A673 (cell line): ENCODE results near the gene POU3F4. TPM values are rescaled to one million over a fixed set of nuclear protein-coding genes. Genes with fewer than 3 reads are reported as not detected.

ENCODE experiments used
- BruUV-seq: library from RNA; stranded (reverse); fragments of 400-500 nt; replicated peaks from 2 replicates; lab custom pipeline; 2021; lab: Mats Ljungman, UMichigan
- CTCF ChIA-PET: fragments of 300-600 bp; sonication (Branson Sonifier 250); formaldehyde crosslinking; loops from one replicate; lab custom pipeline; 2022; ENCODE audit warnings: antibody characterized with exemption; lab: Charles Lee
- POLR2A ChIA-PET: fragments of 300-600 bp; sonication (Branson Sonifier 250); formaldehyde crosslinking; loops from one replicate; lab custom pipeline; 2022; ENCODE audit warnings: antibody characterized with exemption; ENCODE audit not compliant: low non-redundant PET; lab: Charles Lee
- DNase-seq: peaks from one replicate; pipeline ENCODE4 v3.0.0-alpha.2; 2015; ENCODE audit warnings: low spot score
- H3K27ac ChIP-seq: fragments of 200-600 bp; sonication (generic); 2 replicates; pipeline ENCODE4 v1.5.1; 2016; ENCODE audit warnings: mixed run types, low read depth, mild to moderate bottlenecking, mixed read lengths, antibody characterized with exemption, low read length; ENCODE audit not compliant: poor library complexity, severe bottlenecking
- H3K27me3 ChIP-seq: fragments of 200-600 bp; sonication (generic); replicated peaks from 2 replicates; pipeline ENCODE4 v1.6.1; 2017; ENCODE audit warnings: mixed run types, low read depth, mild to moderate bottlenecking, mixed read lengths, antibody characterized with exemption, low read length; ENCODE audit not compliant: insufficient read depth, poor library complexity
- H3K36me3 ChIP-seq: fragments of 200-600 bp; sonication (generic); 2 replicates; pipeline ENCODE4 v1.6.1; 2016; ENCODE audit warnings: mixed run types, mild to moderate bottlenecking, mixed read lengths, antibody characterized with exemption, low read length; ENCODE audit not compliant: insufficient read depth, poor library complexity, severe bottlenecking
- H3K4me1 ChIP-seq: fragments of 200-600 bp; sonication (generic); 2 replicates; pipeline ENCODE4 v1.6.1; 2017; ENCODE audit warnings: mixed run types, mild to moderate bottlenecking, mixed read lengths, antibody characterized with exemption, low read length; ENCODE audit not compliant: insufficient read depth, poor library complexity, severe bottlenecking
- H3K4me3 ChIP-seq: fragments of 200-600 bp; sonication (generic); 2 replicates; pipeline ENCODE4 v1.5.1; 2016; ENCODE audit warnings: low read depth, mixed run types, mild to moderate bottlenecking, mixed read lengths, low read length; ENCODE audit not compliant: poor library complexity, severe bottlenecking
- H3K9me3 ChIP-seq: fragments of 200-600 bp; sonication (generic); 2 replicates; pipeline ENCODE4 v1.6.1; 2016; ENCODE audit warnings: mixed run types, low read depth, mild to moderate bottlenecking, mixed read lengths, antibody characterized with exemption, low read length; ENCODE audit not compliant: poor library complexity, severe bottlenecking
- EZH2 ChIP-seq: fragments of 200-600 bp; sonication (generic); IDR thresholded peaks from 2 replicates; pipeline ENCODE4 v1.6.1; 2017; ENCODE audit warnings: borderline replicate concordance, low read depth, mild to moderate bottlenecking, mixed read lengths, antibody characterized with exemption, low read length; ENCODE audit not compliant: poor library complexity, severe bottlenecking
- intact Hi-C: fragments of 100-400 bp; cut with micrococcal nuclease; formaldehyde crosslinking; loops from one replicate; pipeline ENCODE4 v1.10.0; 2022; ENCODE audit not compliant: unreplicated experiment
- total RNA-seq: library from RNA; stranded (reverse); gene quantifications from 2 replicates; pipeline ENCODE4 v1.2.3, GENCODE V29; 2021
- TF ChIP-seq, protein P1 (sequence below): fragments of 300-800, 200-600 bp; sonication (generic); conservative IDR thresholded peaks from 2 replicates; pipeline ENCODE4 v1.5.1; 2017; ENCODE audit warnings: low read depth, mild to moderate bottlenecking, antibody characterized with exemption, low read length, moderate library complexity, mixed read lengths

Gene POU3F4
- total RNA-seq, 1 experiment from 2014 or later: not detected

DNA sequence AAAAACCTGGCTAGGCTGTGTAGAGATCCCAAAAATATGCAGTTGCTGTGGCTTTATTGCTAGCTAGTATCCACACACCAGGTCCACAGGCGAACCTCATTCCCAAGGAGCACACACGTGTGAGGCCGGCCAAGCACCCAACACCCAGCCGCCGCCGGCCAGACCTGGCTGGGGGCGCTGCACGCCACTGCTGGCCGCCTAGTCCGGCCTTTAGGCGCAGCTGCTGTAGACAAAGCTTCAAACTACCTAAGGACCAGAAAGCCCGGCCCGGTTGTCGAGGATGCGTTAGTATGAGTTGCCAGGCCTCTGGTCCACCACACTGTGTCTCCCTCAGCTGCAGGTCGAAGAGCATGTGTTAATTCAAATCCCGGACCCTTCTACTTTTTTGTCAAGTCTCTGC, 3.1 kb downstream of the POU3F4 start:
- peaks cover 6% of the 10 kb centered on the region for H3K9me3 ChIP-seq
- H3K36me3 ChIP-seq: no peaks in the 10 kb centered on the region
- no peak for DNase-seq
- CTCF ChIA-PET: no interaction called here
- H3K4me3 ChIP-seq: no peak overlapping the region
- BruUV-seq: no TSS peak
- TF ChIP-seq, protein P1, sequence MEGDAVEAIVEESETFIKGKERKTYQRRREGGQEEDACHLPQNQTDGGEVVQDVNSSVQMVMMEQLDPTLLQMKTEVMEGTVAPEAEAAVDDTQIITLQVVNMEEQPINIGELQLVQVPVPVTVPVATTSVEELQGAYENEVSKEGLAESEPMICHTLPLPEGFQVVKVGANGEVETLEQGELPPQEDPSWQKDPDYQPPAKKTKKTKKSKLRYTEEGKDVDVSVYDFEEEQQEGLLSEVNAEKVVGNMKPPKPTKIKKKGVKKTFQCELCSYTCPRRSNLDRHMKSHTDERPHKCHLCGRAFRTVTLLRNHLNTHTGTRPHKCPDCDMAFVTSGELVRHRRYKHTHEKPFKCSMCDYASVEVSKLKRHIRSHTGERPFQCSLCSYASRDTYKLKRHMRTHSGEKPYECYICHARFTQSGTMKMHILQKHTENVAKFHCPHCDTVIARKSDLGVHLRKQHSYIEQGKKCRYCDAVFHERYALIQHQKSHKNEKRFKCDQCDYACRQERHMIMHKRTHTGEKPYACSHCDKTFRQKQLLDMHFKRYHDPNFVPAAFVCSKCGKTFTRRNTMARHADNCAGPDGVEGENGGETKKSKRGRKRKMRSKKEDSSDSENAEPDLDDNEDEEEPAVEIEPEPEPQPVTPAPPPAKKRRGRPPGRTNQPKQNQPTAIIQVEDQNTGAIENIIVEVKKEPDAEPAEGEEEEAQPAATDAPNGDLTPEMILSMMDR: no peak
- no peak for TF ChIP-seq EZH2
- H3K27me3 ChIP-seq: peaks cover 5% of the 10 kb centered on the region
- intact Hi-C loops: no loop called here
- no peaks in the 10 kb centered on the region for H3K4me1 ChIP-seq
- H3K27ac ChIP-seq: no peak overlapping the region
- POLR2A ChIA-PET: no interaction called here

DNA sequence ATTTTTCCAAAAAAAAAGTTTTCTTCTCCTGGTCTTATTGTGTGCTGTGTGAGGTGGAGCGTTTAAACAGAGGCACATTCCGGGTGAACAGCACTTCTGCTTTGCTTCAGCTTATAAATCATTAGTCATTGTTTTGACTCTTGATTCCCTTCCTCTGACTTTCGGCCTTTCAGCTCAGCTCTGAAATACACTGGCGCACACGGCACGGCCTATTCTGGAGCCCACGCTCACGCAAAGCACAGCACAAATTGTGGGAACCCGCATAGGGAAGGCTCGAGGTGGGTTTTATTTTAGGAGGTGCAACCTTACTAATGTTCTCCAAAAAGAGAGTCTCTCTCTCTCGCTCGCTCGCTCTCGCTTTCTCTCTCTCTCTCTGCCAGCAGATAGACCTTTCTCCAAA, 4.0 kb downstream of the POU3F4 start:
- Histone ChIP-seq H3K27me3 (peaks cover 5% of the 10 kb centered on the region), H3K4me1 (no peaks in the 10 kb centered on the region), H3K36me3 (no peaks in the 10 kb centered on the region), H3K27ac (no peak overlapping the region), H3K4me3 (no peak overlapping the region), H3K9me3 (peaks cover 6% of the 10 kb centered on the region)
- BruUV-seq: no TSS peak
- TF ChIP-seq EZH2: no peak
- TF ChIP-seq, protein P1: no peak
- DNase-seq: no peak
- intact Hi-C loops: no loop called here
- CTCF ChIA-PET: no interaction called here
- POLR2A ChIA-PET: no interaction called here

DNA sequence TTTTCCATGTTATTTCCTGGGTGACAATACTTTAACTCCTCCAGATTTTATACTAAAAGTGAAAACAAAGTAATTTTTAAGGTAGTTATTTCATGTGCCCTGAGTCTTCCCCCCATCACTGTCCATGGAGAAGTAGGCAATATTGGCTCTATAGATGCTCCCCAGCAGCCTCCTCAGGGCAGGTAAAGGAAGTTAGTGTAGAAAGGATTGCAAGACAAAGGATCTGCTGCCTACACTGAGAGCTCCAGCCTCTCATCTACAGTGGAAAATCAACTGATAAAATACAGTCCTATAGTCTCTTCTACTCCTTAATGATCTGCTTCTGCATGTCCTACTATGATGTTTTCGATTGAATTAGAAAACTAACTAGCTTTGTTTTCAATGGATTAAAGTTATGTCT, 8.5 kb downstream of the POU3F4 start:
- no peak for TF ChIP-seq EZH2
- TF ChIP-seq, protein P1: no peak
- DNase-seq: no peak
- Histone ChIP-seq H3K36me3 (no peaks in the 10 kb centered on the region), H3K9me3 (no peaks in the 10 kb centered on the region), H3K4me3 (no peak overlapping the region), H3K4me1 (no peaks in the 10 kb centered on the region), H3K27me3 (no peaks in the 10 kb centered on the region), H3K27ac (no peak overlapping the region)
- ChIA-PET CTCF (no interaction called here), POLR2A (no interaction called here)
- BruUV-seq: no TSS peak
- intact Hi-C loops: no loop called here
